Loucy (cell line): ENCODE measurements around the gene FOXP3.

Experiments used
- H2AFZ ChIP-seq: fragments of 200-600 bp; sonication (generic); 2 replicates; pipeline ENCODE4 v1.6.0; 2016; ENCODE audit warnings: antibody characterized with exemption, mild to moderate bottlenecking, low read length, moderate library complexity
- H3F3A ChIP-seq: fragments of 200-600 bp; 2 replicates; pipeline ENCODE4 v1.6.0; 2016; ENCODE audit warnings: antibody characterized with exemption, low read depth, mild to moderate bottlenecking
- H3K27me3 ChIP-seq: fragments of 200-600 bp; sonication (generic); 2 replicates; pipeline ENCODE4 v1.6.1; 2014; ENCODE audit warnings: low read length, mild to moderate bottlenecking; ENCODE audit not compliant: insufficient read depth, poor library complexity, severe bottlenecking
- H3K36me3 ChIP-seq: fragments of 200-600 bp; sonication (generic); 2 replicates; pipeline ENCODE4 v1.6.1; 2016; ENCODE audit warnings: low read length; ENCODE audit not compliant: insufficient read depth
- H3K4me1 ChIP-seq: fragments of 200-600 bp; sonication (generic); 2 replicates; pipeline ENCODE4 v1.5.1; 2014; ENCODE audit warnings: low read length, mild to moderate bottlenecking; ENCODE audit not compliant: insufficient read depth, poor library complexity, severe bottlenecking
- H3K4me2 ChIP-seq: fragments of 200-600 bp; sonication (generic); 2 replicates; pipeline ENCODE4 v1.6.0; 2014; ENCODE audit warnings: antibody characterized with exemption, low read length, low read depth, mild to moderate bottlenecking; ENCODE audit not compliant: poor library complexity, severe bottlenecking
- H3K4me3 ChIP-seq: fragments of 200-600 bp; sonication (generic); 2 replicates; pipeline ENCODE4 v1.5.1; 2014; ENCODE audit warnings: low read length, mild to moderate bottlenecking, mixed read lengths; ENCODE audit not compliant: poor library complexity, severe bottlenecking
- H3K79me2 ChIP-seq: fragments of 200-600 bp; sonication (generic); 2 replicates; pipeline ENCODE4 v1.6.1; 2014; ENCODE audit warnings: low read length; ENCODE audit not compliant: insufficient read depth
- H3K9ac ChIP-seq: fragments of 200-600 bp; sonication (generic); 2 replicates; pipeline ENCODE4 v1.6.0; 2014; ENCODE audit warnings: mild to moderate bottlenecking, low read depth, low read length, moderate library complexity; ENCODE audit not compliant: poor library complexity, severe bottlenecking
- H3K9me2 ChIP-seq: fragments of 200-600 bp; sonication (generic); replicated peaks from 2 replicates; pipeline ENCODE4 v1.6.1; 2016; ENCODE audit warnings: low read depth, low read length, mixed read lengths
- H3K9me3 ChIP-seq: fragments of 200-600 bp; sonication (generic); 2 replicates; pipeline ENCODE4 v1.6.1; 2014; ENCODE audit warnings: mild to moderate bottlenecking, antibody characterized with exemption, low read length, low read depth; ENCODE audit not compliant: insufficient read depth
- H4K20me1 ChIP-seq: fragments of 200-600 bp; sonication (generic); 2 replicates; pipeline ENCODE4 v1.6.0; 2014; ENCODE audit warnings: antibody characterized with exemption, low read length, mild to moderate bottlenecking; ENCODE audit not compliant: insufficient read depth, poor library complexity, severe bottlenecking
- EZH2phosphoT487 ChIP-seq: fragments of 200-600 bp; IDR thresholded peaks from 2 replicates; pipeline ENCODE4 v1.6.1; 2018; ENCODE audit warnings: antibody characterized with exemption, mild to moderate bottlenecking, moderate library complexity, borderline replicate concordance
- TF ChIP-seq, protein P1 (sequence below): fragments of 200-600 bp; sonication (generic); conservative IDR thresholded peaks from 2 replicates; pipeline ENCODE4 v1.5.1; 2014; ENCODE audit warnings: mild to moderate bottlenecking, antibody characterized with exemption, low read length

FOXP3 gene

GRCh38 chrX:49204709-49205108 is 59.8 kb downstream of the FOXP3 start:
- Histone ChIP-seq H4K20me1 (no peaks in the 10 kb centered on the region), H2AFZ (no peak overlapping the region), H3K9ac (no peak overlapping the region), H3F3A (no peaks in the 10 kb centered on the region), H3K36me3 (no peaks in the 10 kb centered on the region), H3K9me3 (no peaks in the 10 kb centered on the region), H3K79me2 (no peaks in the 10 kb centered on the region), H3K4me3 (no peak overlapping the region), H3K27me3 (peaks cover 18% of the 10 kb centered on the region), H3K4me2 (no peak overlapping the region), H3K4me1 (no peaks in the 10 kb centered on the region), H3K9me2 (no peaks in the 10 kb centered on the region)
- TF ChIP-seq EZH2phosphoT487, result no peak
- TF ChIP-seq, protein P1, sequence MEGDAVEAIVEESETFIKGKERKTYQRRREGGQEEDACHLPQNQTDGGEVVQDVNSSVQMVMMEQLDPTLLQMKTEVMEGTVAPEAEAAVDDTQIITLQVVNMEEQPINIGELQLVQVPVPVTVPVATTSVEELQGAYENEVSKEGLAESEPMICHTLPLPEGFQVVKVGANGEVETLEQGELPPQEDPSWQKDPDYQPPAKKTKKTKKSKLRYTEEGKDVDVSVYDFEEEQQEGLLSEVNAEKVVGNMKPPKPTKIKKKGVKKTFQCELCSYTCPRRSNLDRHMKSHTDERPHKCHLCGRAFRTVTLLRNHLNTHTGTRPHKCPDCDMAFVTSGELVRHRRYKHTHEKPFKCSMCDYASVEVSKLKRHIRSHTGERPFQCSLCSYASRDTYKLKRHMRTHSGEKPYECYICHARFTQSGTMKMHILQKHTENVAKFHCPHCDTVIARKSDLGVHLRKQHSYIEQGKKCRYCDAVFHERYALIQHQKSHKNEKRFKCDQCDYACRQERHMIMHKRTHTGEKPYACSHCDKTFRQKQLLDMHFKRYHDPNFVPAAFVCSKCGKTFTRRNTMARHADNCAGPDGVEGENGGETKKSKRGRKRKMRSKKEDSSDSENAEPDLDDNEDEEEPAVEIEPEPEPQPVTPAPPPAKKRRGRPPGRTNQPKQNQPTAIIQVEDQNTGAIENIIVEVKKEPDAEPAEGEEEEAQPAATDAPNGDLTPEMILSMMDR, result no peak

- Histone ChIP-seq H4K20me1 (no peaks in the 10 kb centered on the region), H3K9me3 (no peaks in the 10 kb centered on the region), H3F3A (no peaks in the 10 kb centered on the region), H3K4me2 (no peak overlapping the region), H3K36me3 (no peaks in the 10 kb centered on the region), H3K9ac (no peak overlapping the region), H3K4me1 (no peaks in the 10 kb centered on the region), H3K79me2 (no peaks in the 10 kb centered on the region), H3K4me3 (no peak overlapping the region), H3K27me3 (peaks cover 18% of the 10 kb centered on the region), H2AFZ (no peak overlapping the region), H3K9me2 (no peaks in the 10 kb centered on the region)
- TF ChIP-seq, protein P1, result no peak
- TF ChIP-seq EZH2phosphoT487, result no peak
Observed at GRCh38 chrX:49204017-49204416, 60.5 kb downstream of the FOXP3 start.

- no peaks in the 10 kb centered on the region for H3K9me3 ChIP-seq
- no peak overlapping the region for H2AFZ ChIP-seq
- TF ChIP-seq, protein P1, result no peak
- TF ChIP-seq EZH2phosphoT487, result no peak
- H3F3A ChIP-seq, result no peaks in the 10 kb centered on the region
- peaks cover 18% of the 10 kb centered on the region for H3K27me3 ChIP-seq
- no peaks in the 10 kb centered on the region for H3K9me2 ChIP-seq
- H3K4me1 ChIP-seq, result no peaks in the 10 kb centered on the region
- no peaks in the 10 kb centered on the region for H3K36me3 ChIP-seq
- H4K20me1 ChIP-seq, result no peaks in the 10 kb centered on the region
- no peak overlapping the region for H3K4me2 ChIP-seq
- H3K4me3 ChIP-seq, result no peak overlapping the region
- H3K79me2 ChIP-seq, result no peaks in the 10 kb centered on the region
- no peak overlapping the region for H3K9ac ChIP-seq
Observed at GRCh38 chrX:49203536-49203935, 61.0 kb downstream of the FOXP3 start.
